Measurements from ENCODE around the gene DTX2. TPM values are rescaled to one million over a fixed set of nuclear protein-coding genes. Genes with fewer than 3 reads are reported as not detected.
A peak's percentile ranks its signal among the peaks of the same experiment; 100 is the strongest.
"Not testable (repeated sequence)": the region's sequence is repeated elsewhere in the genome, so short reads cannot be mapped to it uniquely, and the experiment has no call there.

DTX2 gene
- 45.2 and 54.7 TPM in 2 replicates for total RNA-seq (2022)
- percentile 66 among the genes with signal in this experiment for Bru-seq, nascent RNA
- percentile 69 among the genes with signal in this experiment for BruChase-seq, experiment 1, labeled RNA remaining after a 2-hour chase
- percentile 73 among the genes with signal in this experiment for BruChase-seq, experiment 2, labeled RNA remaining after a 6-hour chase
- long read RNA-seq, partial matches to known transcripts, result 23 of 54 reads
- long read RNA-seq, other reads (novel, unspliced or antisense), result 16 of 54 reads

- DNase-seq, result peak in 1 of 2 experiments; percentile 66
- H3K4me3 Mint-ChIP-seq (ENCODE audit: unreplicated experiment), result peak within 1 kb of the TSS; percentile 65
- H3K36me3 Mint-ChIP-seq (ENCODE audit: insufficient read depth, unreplicated experiment); H3K4me1 ChIP-seq; intact Hi-C loops (cut with micrococcal nuclease; ENCODE audit: unreplicated experiment); H3K9me3 Mint-ChIP-seq (ENCODE audit: unreplicated experiment); H3K27me3 ChIP-seq (replicated peaks; ENCODE audit: control insufficient read depth, insufficient read depth, low read length); H3K4me1 Mint-ChIP-seq (ENCODE audit: low read depth, unreplicated experiment); H3K9me3 ChIP-seq; CTCF ChIA-PET; H3K36me3 ChIP-seq (ENCODE audit: control insufficient read depth, insufficient read depth, low read length); POLR2A ChIA-PET; H3K27ac Mint-ChIP-seq (ENCODE audit: unreplicated experiment); H3K27me3 Mint-ChIP-seq (ENCODE audit: insufficient read depth, unreplicated experiment); BruUV-seq (replicated peaks): not testable (repeated sequence)
- peak within 1 kb of the TSS; percentile 49 for H3K4me3 ChIP-seq (ENCODE audit: low read depth, low read length)
Measured at GRCh38 chr7:76461464-76462101, at the start of gene DTX2. Gene DTX2, plus strand, starts transcription at chr7:76461709. Its CDS starts 18,801 bp downstream, at chr7:76480510.

- intact Hi-C loops (cut with micrococcal nuclease; ENCODE audit: unreplicated experiment), result no loop called here
- CTCF ChIA-PET, result no interaction called here
- BruUV-seq (replicated peaks), result no TSS peak
- Mint-ChIP-seq H3K27me3 (ENCODE audit: insufficient read depth, unreplicated experiment) (no peaks in the 10 kb centered on the region), H3K4me3 (ENCODE audit: unreplicated experiment) (no peak overlapping the region), H3K4me1 (ENCODE audit: low read depth, unreplicated experiment) (no peaks in the 10 kb centered on the region), H3K9me3 (ENCODE audit: unreplicated experiment) (no peaks in the 10 kb centered on the region), H3K36me3 (ENCODE audit: insufficient read depth, unreplicated experiment) (no peaks in the 10 kb centered on the region), H3K27ac (ENCODE audit: unreplicated experiment) (no peak overlapping the region)
- Histone ChIP-seq H3K9me3 (no peaks in the 10 kb centered on the region), H3K27me3 (replicated peaks; ENCODE audit: control insufficient read depth, insufficient read depth, low read length) (no peaks in the 10 kb centered on the region), H3K36me3 (ENCODE audit: control insufficient read depth, insufficient read depth, low read length) (no peaks in the 10 kb centered on the region), H3K4me3 (ENCODE audit: low read depth, low read length) (no peak overlapping the region), H3K4me1 (no peaks in the 10 kb centered on the region)
- no peak for DNase-seq
- POLR2A ChIA-PET, result no interaction called here
- TF ChIP-seq CTCF (IDR thresholded peaks at IDR 0.05; ENCODE audit: insufficient read depth in 1 of 2, low read depth in 1 of 2, low read length in 1 of 2, severe bottlenecking in 1 of 2, unreplicated experiment in 1 of 2), result no peak
Measured at GRCh38 chr7:76412249-76412648, 49.3 kb upstream of the DTX2 start.

DNA sequence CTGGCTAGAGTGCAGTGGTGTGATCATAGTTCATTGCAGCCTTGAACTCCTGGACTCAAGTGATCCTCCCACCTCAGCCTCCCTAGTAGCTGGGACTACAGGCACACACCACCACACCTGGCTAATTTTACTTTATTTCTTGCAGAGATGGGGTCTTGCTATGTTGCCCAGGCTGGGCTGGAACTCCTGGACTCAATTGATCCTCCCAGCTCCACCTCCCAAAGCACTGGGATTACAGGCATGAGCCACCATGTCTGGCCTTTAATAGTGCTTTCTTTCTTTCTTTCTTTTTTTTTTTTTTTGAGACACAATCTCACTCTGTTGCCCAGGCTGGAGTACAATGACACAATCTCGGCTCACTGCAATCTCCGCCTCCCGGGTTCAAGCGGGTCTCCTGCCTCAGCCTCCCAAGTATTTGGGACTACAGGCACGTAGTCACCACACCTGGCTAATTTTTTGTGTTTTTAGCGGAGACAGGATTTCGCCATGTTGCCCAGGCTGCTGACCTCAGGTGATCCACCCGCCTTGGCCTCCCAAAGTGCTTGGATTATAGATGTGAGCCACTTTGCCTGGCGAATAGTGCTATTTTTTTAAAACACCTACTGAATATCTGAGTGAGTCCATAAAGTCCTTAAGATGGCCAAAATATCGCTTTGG is 43.7 kb upstream of the DTX2 start:
- H3K4me1 Mint-ChIP-seq (ENCODE audit: low read depth, unreplicated experiment); H3K4me3 Mint-ChIP-seq (ENCODE audit: unreplicated experiment); H3K9me3 ChIP-seq; H3K27me3 ChIP-seq (replicated peaks; ENCODE audit: control insufficient read depth, insufficient read depth, low read length); H3K36me3 Mint-ChIP-seq (ENCODE audit: insufficient read depth, unreplicated experiment); H3K27me3 Mint-ChIP-seq (ENCODE audit: insufficient read depth, unreplicated experiment); H3K4me1 ChIP-seq; H3K4me3 ChIP-seq (ENCODE audit: low read depth, low read length); DNase-seq; intact Hi-C loops (cut with micrococcal nuclease; ENCODE audit: unreplicated experiment); BruUV-seq (replicated peaks); H3K27ac Mint-ChIP-seq (ENCODE audit: unreplicated experiment); CTCF ChIA-PET; POLR2A ChIA-PET; H3K36me3 ChIP-seq (ENCODE audit: control insufficient read depth, insufficient read depth, low read length): not testable (repeated sequence)
- peaks cover 10% of the 10 kb centered on the region for H3K9me3 Mint-ChIP-seq (ENCODE audit: unreplicated experiment)

- BruUV-seq (replicated peaks); H3K27me3 Mint-ChIP-seq (ENCODE audit: insufficient read depth, unreplicated experiment); H3K36me3 Mint-ChIP-seq (ENCODE audit: insufficient read depth, unreplicated experiment); CTCF ChIA-PET; H3K4me3 Mint-ChIP-seq (ENCODE audit: unreplicated experiment); H3K36me3 ChIP-seq (ENCODE audit: control insufficient read depth, insufficient read depth, low read length); POLR2A ChIA-PET; H3K4me3 ChIP-seq (ENCODE audit: low read depth, low read length); intact Hi-C loops (cut with micrococcal nuclease; ENCODE audit: unreplicated experiment); H3K27me3 ChIP-seq (replicated peaks; ENCODE audit: control insufficient read depth, insufficient read depth, low read length); H3K27ac Mint-ChIP-seq (ENCODE audit: unreplicated experiment); H3K9me3 ChIP-seq: not testable (repeated sequence)
- H3K4me1 ChIP-seq, result peaks cover 15% of the 10 kb centered on the region
- Mint-ChIP-seq H3K9me3 (ENCODE audit: unreplicated experiment) (peaks cover 10% of the 10 kb centered on the region), H3K4me1 (ENCODE audit: low read depth, unreplicated experiment) (peaks cover 15% of the 10 kb centered on the region)
- peak in 1 of 2 experiments; percentile 16 for DNase-seq
Measured at GRCh38 chr7:76421097-76421496, 40.4 kb upstream of the DTX2 start.

All from Caco-2 (cell line).